Measurements from ENCODE around the gene PDLIM1.

PDLIM1 gene

DNA sequence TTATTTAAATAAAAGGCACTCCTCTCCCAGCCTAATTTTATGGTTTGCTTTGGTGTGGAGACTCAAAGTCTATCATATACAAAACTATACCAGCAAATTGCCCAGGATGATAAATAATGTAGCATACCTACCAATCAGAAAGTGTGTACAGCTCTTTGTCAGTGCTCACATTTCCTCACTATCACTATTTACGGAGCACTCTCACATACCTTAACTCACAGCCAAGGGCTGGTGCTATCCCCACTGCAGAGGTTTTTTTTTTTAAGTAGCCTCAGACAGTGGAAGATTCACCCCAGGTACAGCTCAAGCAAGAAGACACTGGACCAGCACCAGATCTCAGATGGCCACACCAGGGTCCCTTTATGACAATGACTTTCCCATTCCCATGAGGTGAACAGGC lies 2.5 kb downstream of the PDLIM1 start:
- no peak for DNase-seq (ENCODE audit: low read depth)

DNA sequence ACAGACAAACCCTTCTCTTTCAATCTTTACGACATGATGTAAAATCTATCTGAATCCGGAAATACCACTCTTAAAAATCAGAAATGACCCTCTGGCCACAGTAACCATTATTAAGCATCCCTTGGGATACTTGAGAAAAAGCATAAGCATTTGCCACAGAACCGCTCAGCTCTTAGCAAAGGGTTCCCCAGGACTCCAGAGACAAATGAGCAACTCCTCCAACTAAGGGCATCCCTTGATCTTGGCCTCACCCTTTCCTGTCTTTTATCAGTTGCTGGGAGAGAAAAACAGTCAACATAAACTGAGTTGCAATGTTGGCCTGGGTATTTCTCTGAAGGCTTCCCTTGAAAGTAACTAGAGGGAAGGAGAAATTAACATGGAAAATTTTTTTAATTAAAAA lies 3.5 kb downstream of the PDLIM1 start:
- peak; percentile 38 for DNase-seq (ENCODE audit: low read depth)

DNA sequence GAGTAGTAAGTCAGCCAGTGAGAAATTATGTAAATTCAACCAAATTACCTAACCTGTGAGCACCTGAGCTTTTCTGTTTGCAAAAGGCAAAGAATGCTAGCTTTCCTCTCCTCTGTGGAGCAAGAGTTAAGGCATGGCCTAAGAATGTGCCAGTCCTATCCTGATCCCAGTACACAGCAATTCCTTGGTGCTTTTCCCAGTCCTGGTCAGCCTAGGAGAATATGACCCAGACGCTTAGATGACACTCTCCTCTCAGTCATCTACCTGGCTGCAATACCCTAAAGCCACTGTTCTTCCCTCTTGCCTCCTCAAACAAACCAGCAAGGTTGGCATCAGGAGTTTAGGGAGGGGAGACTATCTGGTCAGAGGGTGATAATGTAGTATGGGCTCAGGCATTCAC lies 4.1 kb downstream of the PDLIM1 start:
- DNase-seq (ENCODE audit: low read depth), result no peak

DNA sequence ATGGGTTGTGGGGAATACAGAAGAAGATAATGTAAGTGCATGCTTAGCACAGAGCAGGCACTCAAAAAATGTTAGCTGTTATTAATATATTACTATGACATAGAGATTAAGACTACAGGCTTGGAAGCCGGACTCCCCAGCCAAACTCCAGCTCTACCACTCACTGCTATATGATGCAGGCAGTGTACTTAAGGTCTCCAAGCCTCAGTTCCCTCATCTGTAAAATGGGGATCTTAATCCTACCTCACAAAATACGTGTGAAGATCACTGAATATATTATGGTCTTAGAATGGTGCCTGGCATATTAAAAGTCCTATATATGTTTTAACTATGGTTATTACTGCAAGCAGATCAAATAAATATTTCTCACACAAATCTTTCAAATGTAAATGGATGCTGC lies 5.2 kb downstream of the PDLIM1 start:
- no peak for DNase-seq (ENCODE audit: low read depth)

DNA sequence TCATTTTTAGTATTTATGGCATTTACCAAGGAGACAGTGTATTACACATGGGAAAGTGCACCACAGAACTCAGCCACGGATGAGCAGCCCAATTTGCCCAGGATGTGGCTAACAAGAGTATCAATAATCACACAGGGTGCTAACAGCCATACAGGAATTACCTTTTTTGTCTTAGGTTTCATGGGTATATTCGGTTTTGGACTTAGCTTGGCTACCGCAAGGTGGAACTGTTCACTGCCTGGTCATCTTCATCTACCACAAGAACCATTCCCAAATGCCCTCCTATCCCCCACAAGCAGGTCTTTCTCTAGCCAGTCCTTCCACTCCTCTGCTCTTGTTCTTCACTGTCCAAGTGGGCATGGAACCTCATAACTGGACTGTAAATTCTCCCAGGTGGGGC lies 6.0 kb downstream of the PDLIM1 start:
- no peak for DNase-seq (ENCODE audit: low read depth)

DNA sequence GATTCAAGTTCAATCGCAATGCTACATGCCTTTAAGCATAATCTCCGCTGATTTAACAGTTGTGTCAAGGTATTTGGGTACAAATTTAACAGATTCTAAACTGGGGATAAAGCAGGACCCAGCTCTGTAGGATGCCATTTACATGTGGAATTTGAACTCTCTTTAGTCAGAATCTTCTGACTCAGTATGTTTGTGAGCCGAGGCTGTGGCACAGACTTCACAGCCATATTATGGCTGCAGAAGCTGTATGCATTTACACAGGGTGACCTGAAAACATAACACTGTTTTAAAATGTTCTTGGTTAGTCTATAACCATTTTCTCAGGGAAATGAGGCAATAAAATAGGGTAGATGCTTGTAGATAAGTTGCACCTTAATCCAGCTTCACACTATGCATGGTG lies 8.7 kb downstream of the PDLIM1 start:
- DNase-seq (ENCODE audit: low read depth), result no peak

DNA sequence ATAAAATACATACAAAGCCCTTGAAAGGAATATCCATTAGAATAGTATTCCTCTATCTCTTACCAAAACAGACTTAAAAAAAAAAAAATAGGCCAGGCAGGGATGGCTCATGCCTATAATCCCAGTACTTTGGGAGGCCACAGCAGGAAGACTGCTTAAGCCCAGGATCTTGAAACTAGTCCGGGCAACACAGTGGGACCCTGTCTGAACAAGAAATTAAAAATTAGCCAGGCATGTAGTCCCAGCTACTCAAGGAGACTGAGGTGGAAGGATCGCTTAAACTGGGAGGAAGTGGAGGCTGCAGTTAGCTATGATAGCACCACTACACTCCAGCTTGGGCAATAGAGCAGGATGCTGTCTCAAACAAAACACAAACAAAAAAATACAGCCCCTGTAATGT lies 9.6 kb downstream of the PDLIM1 start:
- no peak for DNase-seq (ENCODE audit: low read depth)

DNA sequence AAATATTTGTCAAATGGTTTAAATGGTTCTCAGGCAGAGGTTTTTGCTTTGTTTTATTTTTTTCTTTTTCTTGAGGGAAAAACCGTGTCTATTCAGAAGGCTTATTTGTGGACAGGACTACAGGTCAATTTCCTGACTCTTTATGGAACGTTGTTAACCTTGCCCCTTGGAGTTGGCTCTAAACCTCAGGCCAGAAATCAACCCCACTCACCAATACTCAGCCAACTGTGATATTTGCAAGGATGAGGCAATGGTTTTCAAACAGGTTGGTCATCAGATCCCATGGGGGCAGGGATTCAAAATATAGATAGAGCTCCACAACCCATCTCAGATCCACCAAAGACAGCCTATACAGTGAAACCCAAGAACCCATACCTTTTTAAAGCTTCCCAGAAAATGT lies 10.2 kb downstream of the PDLIM1 start:
- no peak for DNase-seq (ENCODE audit: low read depth)

DNA sequence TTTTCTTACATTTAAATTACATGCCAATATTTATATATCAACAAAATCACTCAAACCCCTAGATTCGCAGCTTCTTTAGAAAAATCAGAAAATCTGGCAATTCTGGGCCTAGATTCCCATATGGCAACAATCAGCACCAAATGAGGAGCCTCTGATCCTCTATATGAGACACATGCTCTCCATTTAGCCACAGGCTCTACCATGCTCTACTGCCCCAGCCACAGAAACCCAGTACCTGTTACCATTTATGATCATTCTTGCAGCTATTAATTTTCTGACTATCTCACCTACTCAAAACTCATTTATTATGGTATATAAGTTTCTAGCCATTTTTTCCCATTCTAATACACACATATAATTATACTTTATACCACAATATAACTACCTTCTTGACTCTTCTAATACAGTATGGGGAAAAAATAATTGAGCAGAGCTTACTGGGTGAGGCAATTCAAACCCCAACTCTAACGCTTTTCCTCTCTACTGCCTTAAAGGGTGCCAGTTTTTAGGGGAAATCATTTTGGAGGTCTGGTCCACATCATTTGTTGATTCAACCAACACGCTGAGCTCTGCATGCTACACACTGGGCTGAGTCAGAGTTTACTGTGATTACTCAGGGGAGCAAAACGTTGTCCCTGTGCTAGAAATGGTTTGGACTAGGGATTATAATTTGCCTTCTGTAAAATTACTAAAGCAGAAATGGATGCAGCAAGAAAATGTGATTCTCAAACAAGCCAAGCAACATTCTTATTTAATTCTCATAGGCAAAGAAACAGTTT lies 11.6 kb downstream of the PDLIM1 start:
- no peak for DNase-seq (ENCODE audit: low read depth)

DNA sequence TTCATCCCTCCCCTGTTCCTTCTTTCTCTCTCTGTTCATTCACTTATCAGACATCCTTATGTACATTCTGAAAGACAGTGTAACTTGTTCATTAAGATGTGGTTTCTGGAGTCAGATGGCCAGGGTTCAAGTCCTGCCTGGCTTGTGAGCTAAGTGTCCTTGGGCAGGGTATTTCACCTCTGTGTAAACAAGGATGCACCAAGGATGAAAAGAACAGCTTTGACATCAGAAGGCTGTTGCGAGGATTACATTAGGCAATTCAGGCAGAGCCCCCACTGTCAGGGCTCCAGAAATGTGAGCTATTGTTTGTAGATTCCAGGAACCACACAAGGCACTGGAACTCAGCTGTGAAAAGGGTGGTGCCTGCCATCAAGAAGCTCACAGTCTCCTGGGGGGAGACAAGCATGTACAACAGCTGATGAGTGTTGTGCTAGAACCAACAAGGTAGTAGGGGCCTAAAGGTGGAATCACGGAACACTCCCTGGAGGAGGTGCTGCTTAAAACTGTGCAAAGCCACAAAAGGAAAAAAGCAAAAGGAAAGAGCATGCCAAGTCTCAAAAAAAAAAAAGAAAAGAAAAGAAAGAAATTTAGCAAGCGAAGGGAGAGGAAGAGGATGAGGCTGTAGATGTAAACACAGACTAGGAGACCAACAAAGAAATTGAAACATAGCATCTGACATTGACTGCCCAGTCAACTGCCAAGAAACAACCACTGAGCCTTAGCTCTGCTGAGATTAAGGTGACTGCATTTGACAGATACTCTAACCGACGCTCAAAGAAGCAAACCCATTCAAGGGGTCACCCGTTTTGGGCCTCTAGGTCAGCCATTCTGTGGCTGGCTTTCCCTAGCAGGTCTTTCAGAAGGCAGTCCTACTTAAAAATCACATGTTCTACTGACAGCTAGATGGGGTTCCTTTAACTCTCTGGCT lies 12.5 kb downstream of the PDLIM1 start:
- DNase-seq (ENCODE audit: low read depth), result no peak

DNA sequence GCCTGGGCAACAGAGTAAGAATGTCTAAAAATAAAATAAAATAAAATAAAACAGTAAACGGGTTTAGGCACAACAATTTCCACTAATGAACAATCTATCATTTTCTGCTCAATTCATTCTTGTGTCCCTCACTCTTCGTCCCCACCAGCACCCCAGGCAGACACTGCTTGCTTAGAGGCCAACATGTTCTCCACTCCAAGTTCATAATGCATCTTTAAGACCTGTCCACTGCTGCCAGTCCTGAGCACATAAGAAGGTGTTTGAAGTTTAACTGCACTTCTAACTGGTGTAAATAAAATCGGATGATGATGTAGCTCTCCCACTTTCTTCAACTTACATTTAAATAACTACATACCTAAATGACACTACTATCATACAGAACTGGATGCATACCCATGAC lies 13.2 kb downstream of the PDLIM1 start:
- no peak for DNase-seq (ENCODE audit: low read depth)

DNA sequence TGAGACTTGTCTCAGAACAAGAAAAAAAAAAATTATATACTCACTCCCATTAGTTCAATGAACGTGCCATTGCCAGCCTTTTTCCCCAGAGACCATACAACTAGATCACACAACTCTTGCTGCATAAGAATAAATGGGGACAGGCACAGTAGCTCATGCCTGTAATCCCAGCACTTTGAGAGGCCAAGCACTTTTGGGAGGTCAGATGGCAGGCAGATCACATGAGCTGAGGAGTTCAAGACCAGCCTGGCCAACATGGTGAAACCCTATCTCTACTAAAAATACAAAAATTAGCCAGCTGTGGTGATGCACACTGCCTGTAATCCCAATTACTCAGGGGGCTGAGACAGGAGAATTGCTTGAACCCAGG lies 13.6 kb downstream of the PDLIM1 start:
- no peak for DNase-seq (ENCODE audit: low read depth)

DNA sequence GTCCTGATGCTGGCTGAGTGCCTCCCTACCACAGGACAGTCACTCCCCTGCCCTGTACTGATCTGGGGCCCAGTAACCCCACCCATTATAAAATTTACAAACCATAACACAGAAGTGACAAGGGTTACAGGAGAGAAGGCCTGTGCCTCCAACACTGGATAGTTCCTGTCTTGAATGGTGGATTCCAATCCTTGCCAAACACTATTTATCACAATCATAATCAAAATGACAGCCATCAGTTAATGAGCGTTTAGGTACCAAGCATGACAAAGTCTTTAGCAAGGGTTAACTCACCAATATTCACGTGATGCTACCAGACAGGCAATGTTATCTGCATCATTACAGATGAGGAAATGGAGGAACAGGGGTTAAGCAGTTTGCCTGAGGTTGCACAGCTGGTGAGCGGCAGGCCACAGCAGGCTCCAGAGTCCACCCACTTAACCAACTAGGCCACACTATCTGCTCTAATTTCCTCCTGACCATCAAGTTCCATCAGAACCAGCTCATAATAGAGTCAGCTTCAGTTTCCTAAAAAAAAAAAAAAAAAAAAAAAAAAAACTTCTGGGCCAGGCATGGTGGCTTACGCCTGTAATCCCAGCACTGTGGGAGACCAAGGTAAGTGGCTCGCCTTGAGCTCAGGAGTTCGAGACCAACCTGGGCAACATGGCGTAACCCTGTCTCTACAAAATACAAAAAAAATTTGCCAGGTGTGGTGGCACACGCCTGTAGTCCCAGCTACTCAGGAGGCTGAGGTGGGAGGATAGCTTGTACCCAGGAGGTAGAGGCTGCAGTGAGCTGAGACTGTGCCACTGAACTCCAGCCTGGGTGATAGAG lies 14.2 kb downstream of the PDLIM1 start:
- no peak for DNase-seq (ENCODE audit: low read depth)

DNA sequence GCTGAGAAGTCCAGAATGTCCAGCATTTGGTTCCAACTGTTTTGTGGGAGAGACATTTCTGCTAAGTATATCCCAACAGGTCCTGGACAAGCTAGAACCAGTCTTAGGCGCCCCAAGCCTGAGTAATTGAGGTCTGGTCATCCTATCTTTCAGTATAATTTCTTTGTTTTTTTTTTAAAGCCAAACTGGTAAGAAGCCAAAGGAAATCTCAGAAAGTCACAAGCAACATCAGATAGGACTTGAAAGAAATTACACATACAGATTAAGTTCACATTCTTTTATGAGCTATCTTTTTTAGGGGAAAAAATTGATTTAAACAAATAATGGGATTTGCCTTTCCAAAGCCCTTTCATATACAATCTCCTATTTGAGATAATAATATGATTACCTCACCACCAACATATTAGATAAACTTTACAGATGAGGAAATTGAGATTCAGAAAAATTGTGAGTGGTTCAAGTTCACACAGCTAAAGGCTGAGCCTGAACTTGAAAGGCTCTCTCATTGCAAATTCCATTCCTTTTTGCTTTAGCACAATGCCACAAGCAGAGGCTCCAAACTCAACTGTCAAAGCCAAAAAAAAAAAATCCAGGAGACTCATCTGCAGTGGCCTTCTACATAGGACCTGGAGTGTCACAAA lies 15.0 kb downstream of the PDLIM1 start:
- no peak for DNase-seq (ENCODE audit: low read depth)

DNA sequence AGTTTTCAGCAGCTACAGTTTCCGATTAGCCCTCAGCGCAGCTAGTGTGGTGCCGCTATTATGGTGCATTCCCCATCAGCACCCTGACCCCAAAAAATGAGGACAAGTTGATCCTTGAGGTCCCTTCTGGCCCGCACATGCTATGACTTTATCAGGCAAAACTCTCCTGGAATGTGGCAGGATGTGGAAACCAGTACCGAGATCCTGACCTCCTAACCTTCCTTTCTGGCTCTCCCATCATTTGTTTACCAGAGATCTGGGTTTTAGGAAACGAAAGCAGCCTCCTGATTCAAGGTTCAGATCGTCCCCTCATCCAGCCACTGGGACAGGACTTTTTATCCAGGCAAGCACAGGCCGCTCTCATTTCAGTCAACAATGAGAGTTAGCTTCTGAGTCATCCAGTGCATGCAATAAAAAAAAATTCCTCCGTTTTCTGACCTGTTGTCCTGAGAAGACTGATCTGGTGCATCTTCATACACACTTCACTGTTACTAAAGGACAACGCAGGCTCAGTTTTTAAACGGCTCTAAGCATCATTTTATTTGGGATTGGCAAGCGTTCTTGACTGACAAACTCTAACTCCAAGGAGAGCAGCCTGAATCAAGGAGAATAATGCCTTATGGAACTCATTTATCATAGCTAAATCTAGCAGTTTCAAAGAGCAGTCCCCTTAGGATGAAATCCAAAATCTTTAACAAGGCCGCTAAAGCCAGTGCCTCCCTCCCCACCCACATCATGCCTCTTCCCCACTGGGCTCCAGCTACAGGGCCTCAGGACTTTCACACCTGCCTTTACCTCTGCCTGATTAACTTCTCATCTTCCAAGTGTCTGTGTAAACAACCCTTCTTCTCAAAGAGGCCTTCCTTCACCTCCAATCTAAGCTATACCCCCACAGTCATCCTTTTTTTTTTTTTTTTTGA lies 17.1 kb downstream of the PDLIM1 start:
- no peak for DNase-seq (ENCODE audit: low read depth)

DNA sequence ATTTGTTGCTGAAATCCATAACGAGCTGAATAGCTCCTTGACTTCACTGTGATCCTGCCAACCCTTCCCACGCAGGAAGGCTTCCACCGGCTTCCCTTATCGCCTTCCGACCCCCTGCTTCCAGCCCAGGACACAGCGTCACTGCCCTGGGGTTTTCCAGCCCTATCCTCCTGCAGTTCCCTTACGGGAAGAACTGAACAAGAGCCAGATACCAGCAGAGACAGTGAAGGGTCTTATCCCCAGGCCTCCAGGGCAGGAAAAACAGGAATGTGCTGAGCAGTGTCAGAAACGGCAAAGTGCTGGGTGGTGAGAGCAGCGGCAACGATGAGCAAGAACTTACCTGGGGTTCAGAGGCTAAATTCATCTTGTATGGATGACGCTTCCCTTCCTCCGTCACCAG lies 22.4 kb downstream of the PDLIM1 start:
- no peak for DNase-seq (ENCODE audit: low read depth)

DNA sequence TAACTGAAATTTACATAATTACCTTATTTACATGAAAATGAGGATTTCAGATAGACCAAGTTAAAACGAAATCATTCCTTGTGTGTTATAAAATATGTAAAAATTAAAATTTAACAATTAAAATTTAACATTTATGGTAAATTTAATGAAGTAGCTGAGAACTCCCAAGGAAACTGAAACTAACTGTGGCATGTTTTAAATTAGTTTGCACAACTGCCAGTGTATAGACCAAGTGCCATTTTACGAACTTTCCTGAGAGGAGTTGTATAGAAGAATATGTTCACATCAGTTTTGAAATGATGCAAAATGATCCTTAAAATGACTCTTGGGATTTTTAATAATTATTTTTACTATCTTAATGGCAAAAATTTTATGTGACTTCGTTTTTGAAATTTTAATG lies 23.6 kb downstream of the PDLIM1 start:
- DNase-seq (ENCODE audit: low read depth), result no peak

DNA sequence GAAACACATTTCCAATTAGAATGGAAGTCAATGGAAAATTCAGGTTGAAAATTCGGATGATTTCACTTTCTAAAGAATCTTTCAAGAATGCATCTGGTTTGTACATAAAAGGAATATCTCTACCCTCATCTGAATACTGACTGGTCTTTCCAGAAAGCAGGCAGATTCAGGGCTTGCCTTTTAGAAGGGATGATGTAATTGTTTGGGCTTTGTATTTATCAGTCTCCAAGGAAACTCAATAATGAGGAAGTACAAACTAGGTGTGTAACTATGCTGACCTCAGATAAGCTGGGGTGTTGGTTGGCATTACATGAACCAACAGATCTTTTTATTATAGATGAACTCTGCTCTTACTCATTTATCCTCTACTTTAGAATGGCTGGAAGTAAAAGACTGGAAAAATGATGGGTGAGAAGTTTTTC lies 24.1 kb downstream of the PDLIM1 start:
- no peak for DNase-seq (ENCODE audit: low read depth)

DNA sequence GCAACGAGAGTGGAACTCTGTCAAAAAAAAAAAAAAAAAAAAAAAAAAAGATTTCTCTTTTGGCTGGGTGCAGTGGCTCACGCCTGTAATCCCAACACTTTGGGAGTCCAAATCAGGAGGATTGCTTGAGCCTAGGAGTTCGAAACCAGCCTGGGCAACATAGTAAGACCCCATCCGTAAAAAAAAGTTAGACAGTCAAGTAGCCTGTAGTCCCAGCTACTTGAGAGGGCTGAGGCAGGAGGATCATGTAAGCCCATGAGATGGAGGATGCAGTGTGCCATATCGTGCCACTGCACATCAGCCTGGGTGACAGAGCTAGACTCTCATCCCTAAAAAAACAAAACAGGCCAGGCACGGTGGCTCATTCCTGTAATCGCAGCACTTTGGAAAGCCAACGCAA lies 25.2 kb downstream of the PDLIM1 start:
- DNase-seq (ENCODE audit: low read depth), result no peak

DNA sequence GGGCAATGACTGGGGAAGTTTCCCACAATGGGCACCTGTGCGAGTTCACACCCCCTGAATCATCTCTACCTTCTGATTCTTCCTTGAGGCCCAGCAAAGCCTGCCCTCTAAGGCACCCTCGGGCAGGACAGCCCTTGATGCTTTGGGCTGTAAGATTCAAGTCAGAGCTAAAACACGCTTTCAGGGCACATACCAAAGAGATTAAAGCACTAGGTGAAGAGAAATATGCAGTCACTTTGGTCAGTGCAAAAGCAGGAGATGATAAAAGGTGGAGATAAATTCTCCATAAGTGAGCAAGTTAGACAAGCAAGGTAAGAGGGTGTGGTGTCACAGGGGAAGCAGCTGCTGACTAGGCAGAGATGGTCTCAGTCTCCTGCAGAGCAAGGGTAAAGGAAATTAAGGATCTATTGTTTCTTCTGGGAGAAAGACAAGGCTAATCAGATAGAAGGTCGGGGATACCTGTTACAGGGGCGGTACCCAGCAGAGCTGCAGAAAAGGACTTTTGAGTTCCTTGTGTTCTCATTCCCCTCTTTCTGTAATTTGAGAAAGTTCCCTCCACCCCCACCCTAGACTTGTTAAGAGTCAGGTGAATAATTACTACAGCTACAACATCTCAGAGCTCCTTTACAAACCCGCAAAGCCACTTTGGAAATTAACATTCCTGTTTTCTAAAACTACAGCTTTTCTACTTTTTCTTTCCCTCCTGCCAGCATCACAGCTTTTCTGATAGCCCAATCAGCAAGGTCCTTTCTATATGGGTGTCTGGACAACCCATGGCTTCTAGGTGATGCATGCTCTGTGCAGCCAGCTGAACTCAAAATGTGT lies 26.4 kb downstream of the PDLIM1 start:
- no peak for DNase-seq (ENCODE audit: low read depth)

Data from stromal cell of bone marrow (primary cell).